GM19455 (cell line): ENCODE results near the gene ADGRD1.
"Not testable (repeated sequence)": the region's sequence is repeated elsewhere in the genome, so short reads cannot be mapped to it uniquely, and the experiment has no call there.

Source experiments
- ATAC-seq: cut with Tn5 transposase; IDR thresholded peaks from one replicate; pipeline ENCODE4 v1.9.1; 2021; ENCODE audit not compliant: unreplicated experiment

The ADGRD1 gene

GRCh38 chr12:130953771-130954543 lies at the start of gene ADGRD1:
Gene ADGRD1, plus strand, starts transcription at chr12:130953907. Its CDS starts 559 bp downstream, at chr12:130954466.
- ATAC-seq = no peak

GRCh38 chr12:130904064-130904463 lies 49.6 kb upstream of the ADGRD1 start:
- no peak for ATAC-seq

DNA sequence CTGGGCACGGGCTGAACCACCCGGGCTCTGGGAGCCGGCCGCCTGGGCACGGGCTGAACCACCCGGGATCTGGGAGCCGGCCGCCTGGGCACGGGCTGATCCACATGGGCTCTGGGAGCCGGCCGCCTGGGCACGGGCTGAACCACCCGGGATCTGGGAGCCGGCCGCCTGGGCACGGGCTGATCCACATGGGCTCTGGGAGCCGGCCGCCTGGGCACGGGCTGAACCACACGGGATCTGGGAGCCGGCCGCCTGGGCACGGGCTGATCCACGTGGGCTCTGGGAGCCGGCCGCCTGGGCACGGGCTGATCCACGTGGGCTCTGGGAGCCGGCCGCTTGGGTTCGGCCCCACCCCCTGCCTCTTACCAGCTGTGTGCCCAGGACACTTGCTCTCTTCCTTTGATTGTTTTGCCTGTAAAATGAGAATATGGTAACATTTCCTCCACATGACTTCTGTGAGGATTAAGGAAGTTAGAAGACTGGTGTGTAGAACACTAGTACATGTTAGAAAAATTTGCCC lies 48.7 kb upstream of the ADGRD1 start:
- not testable (repeated sequence) for ATAC-seq

GRCh38 chr12:130909111-130909510 lies 44.6 kb upstream of the ADGRD1 start:
- no peak for ATAC-seq

GRCh38 chr12:130911193-130911592 lies 42.5 kb upstream of the ADGRD1 start:
- no peak for ATAC-seq

DNA sequence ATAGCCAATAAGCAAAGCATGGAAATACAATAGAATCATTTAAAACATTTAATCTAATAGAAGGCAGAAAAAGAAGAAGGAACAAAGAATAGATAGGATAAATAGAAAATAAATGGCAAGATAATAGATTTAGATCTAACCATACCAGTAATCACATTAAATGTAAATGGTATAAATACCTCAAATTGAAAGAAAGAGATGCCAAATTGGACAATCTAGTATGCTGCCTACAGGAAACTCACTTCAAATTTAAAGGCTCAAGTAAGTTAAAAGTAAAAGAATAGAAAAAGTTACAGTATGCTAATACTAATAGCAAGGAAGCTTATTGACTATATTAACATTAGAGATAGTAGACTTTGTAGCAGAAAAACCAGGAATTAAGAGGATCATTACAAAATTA lies 41.8 kb upstream of the ADGRD1 start:
- no peak for ATAC-seq

- no peak for ATAC-seq
These were observed 37.3 kb upstream of the ADGRD1 start for GRCh38 chr12:130916241-130916911.

- no peak for ATAC-seq
These were observed 36.1 kb upstream of the ADGRD1 start for GRCh38 chr12:130917607-130918006.

- no peak for ATAC-seq
These were observed 34.6 kb upstream of the ADGRD1 start for GRCh38 chr12:130919086-130919485.

- no peak for ATAC-seq
These were observed 33.5 kb upstream of the ADGRD1 start for GRCh38 chr12:130920119-130920703.

DNA sequence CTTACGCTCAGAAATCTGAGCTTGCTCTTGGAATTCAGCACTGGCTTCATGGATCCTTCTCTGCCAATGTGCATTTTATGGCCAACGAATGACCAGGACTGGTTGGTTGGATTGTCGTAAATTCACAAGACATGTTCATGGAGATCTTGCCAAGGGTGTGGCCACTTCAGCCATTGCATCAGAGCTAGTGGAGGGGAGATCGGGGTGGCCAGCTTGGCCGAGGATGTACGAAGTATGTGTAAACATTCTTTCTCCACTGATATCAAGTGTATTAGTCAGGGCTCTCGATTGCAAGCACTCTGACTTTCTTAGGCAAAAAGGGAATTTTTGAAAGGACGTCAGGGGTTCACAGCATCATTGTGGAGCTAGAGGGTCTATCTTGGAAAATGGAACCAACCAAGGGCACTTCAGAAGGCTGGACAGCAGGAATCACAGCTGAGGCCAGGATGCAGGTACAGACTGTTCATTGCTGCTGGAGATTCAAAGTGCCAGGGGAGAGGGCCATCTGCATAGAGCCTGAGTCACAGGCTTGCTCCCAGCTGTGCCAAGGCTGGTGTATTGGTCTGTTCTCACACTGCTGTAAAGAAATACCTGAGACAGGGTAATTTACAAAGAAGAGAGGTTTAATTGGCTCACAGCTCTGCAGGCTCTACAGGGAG lies 32.9 kb upstream of the ADGRD1 start:
- no peak for ATAC-seq

DNA sequence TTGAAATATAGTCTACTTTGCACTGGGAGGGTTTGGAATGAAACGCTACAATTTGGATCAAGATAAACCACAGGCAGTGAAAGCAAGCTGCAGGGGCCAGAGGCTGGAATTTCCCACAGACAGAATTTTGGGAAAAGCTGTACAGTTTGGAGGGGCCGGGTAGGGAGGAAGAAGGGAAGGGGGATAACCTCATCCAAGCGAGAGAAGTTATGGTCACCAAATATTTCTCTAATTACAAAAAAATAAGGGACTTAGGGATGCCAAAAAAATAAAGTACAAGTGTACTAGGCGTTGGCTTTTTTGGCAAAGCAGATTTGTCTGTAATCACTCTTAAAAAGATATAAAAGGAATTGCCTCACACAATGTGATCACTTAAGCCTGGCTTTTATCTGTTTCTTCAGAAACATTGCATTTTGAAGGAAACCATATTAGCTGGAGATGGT lies 31.2 kb upstream of the ADGRD1 start:
- no peak for ATAC-seq

DNA sequence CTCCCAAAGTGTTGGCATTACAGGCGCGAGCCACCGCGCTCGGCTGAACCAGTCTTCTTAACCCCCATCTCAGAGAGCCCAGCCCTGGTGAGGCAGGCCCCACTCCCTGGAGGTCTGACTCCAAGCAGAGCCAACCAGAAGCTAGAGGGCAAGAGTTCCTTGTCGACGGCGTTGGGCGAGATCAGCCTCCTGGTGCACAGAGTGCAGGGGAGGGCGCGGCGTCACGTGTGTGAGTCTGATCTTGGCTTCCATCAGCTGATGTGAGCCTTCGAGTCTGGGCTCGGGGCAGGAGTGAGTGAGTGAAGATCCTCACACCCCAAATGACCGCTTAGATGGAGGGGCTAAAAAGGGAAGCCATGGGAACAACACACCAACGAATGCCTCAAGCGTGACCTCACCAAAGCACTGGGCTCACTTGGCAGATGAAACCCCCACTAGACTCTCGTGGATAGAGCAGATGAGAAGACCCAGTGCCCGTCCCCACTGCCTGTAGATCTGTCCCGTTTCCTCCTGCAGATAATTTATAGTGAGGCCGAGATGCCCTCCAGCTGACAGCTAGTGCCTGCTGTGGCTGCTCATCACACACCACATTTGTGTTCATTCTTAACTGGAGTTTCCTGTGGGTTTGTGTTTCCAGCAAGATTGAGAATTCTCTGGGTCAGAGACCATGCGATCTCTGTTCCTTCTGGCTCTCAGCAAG lies 28.6 kb upstream of the ADGRD1 start:
- ATAC-seq = no peak

DNA sequence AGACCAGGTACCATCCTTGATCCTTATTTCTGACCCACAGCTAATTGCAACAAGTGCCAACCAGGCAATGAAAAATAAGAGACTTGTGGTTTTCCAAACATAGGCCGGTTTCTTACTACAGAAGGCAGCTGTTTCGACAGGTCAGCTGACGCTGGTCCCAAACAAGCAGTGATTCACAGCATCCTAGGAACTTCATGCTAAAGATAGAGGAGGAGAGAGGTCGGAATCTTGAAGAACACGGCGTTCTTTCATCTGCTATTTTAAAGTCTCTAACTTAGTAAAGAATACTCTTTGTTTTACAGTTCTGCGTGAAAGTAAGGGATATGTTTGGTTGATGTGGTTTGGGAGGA lies 28.1 kb upstream of the ADGRD1 start:
- ATAC-seq = no peak

GRCh38 chr12:130929363-130929762 lies 24.3 kb upstream of the ADGRD1 start:
- no peak for ATAC-seq

DNA sequence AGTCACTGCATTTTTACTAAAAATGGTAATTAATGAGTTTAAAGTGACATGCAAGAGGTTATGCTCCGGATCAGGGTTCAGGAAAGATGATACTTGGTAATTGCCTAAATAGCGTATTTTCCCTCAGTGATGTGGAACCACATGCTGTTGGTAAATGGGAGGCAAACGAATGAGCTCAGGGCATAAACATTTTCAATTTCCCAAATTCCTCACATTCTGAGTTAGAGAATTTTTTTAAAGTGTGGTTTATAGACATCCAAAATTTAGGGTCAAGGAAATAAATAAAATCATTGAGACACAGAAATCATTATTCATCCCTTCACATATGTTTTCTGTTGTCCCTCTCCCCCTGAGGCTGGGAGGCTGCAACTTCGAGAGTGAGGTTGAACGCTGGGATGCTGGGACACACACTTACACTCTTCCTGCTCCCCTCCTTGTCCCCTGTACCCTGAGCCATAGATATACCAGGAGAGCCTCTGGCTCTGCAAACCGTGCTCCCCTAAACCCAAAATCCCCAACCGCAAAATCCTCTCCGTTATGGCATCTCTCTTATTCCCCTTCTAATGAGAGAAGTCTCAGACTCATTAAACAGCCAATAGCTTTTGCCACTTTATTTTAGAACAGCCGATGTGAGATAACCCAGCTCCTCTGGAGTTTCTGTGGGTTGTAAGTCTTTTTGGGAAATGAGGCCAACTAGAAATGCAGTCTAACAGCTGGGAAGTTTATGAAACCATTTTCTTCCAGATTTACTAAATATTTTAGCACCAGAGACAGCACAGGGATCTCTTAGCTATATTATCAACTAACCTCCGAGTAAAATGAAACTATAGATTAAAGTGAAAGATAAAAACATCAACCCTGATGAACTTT lies 21.4 kb upstream of the ADGRD1 start:
- ATAC-seq = no peak

DNA sequence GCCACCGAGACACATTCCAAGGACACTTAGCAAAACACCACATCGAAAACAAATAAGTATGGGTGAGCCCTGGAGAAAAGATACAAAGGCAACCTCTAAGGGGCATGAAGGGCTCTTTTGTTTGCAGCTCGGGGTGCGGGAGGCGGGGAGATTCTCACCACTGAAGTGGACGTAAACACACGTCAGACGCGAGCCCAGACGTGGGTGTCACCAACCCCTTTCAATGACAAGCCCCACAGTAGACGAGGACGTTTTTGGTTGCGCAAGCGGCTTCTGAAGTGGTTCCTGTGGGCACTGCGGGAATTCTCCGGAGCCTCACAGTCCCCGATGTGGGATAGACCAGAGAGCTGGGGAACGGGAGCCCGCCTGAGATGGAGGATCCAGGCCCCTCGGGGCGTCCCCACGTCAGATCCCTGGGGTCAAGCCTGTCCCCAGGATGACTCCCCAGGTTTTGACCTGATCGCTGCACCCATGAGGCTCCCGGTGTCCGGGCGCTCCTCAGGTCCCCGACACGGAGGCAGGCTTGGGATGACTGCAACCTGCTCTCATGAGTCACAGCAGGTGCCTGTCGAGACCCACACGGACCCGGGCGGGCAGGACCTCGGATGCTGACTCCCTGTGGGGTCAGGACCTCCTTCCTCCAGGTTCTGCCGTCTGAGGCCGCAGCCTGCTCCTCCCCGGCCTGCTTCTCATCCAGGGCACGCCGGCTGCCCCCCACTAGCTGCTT lies 20.3 kb upstream of the ADGRD1 start:
- no peak for ATAC-seq

DNA sequence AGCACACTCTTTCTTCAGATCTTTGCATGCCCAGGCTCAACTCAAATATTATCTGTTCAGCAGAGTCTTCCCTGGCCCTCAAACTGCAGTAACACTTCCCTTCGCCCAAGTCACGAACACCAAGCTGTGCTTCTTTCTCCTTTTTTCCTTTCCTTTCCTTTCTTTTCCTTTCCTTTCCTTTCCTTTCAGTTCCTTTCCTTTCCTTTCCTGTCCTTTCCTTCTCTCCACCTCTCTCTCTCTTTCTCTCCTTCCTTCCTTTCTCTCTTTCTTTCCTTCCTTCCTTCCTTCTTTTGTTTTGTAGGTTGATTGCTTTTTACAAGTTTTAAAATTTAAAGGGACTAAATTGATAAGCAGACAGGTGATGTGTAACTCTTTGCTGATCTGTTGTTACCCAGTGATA lies 19.0 kb upstream of the ADGRD1 start:
- no peak for ATAC-seq

DNA sequence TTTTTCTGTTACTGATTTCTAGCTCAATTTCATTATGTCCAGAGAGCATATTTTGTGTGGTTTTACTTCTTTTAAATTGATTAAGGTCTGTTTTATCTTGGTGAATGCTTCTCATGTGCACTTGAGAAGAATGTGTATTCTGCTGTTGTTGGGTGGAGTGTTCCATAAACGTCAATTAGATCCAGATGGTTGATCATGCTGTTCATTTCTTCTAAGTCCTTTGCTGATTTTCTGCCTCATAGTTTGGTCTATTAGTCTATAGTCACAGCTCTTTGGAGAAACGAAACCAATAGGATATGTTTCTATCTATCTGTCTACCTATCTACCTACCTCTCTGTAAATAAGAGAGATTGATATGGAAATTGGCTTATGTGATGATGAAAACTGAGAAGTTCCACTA lies 17.1 kb upstream of the ADGRD1 start:
- ATAC-seq = no peak
